HG03139 (cell line): ENCODE measurements around the gene BCO1.
"Not testable (repeated sequence)": the region's sequence is repeated elsewhere in the genome, so short reads cannot be mapped to it uniquely, and the experiment has no call there.

Experiments
- ATAC-seq: cut with Tn5 transposase; IDR thresholded peaks from one replicate; pipeline ENCODE4 v1.9.1; 2021; ENCODE audit not compliant: unreplicated experiment

The BCO1 gene, protein sequence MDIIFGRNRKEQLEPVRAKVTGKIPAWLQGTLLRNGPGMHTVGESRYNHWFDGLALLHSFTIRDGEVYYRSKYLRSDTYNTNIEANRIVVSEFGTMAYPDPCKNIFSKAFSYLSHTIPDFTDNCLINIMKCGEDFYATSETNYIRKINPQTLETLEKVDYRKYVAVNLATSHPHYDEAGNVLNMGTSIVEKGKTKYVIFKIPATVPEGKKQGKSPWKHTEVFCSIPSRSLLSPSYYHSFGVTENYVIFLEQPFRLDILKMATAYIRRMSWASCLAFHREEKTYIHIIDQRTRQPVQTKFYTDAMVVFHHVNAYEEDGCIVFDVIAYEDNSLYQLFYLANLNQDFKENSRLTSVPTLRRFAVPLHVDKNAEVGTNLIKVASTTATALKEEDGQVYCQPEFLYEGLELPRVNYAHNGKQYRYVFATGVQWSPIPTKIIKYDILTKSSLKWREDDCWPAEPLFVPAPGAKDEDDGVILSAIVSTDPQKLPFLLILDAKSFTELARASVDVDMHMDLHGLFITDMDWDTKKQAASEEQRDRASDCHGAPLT

DNA sequence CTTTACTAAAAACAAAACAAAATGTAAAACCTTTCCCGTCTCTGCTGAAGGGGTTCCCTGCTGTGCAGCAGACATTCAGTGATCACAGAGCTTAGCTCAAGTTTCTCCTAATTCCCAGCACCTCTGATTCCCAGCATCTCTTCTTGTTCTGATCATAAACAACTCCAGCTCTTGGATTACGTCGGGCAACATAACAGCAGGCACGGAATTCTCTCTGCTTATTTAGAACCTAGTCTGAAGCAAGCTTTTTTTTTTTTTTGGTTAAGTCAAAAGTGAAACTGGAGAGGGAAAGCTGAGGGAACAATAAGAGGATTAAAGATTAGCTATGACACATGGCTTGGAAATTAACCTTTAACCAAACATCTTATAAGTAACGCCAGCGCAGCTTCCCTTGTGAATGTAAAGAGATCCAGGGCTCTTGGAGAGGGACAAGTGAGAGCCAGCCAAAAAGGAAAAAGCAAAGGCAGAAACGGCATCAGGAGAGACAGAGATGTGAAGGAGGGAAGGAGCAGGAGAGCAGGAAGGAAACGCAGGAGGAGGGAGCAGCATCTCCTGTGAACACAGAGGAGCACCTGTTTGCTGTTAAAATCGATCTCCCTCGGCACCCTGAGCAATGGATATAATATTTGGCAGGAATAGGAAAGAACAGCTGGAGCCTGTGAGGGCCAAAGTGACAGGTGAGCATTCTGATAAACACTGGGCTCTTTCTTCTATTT lies at the start of gene BCO1:
BCO1 (plus strand) TSS at position 394 of the 716 bp plus-strand sequence; CDS start at position 614, 220 bp downstream.
- no peak for ATAC-seq

DNA sequence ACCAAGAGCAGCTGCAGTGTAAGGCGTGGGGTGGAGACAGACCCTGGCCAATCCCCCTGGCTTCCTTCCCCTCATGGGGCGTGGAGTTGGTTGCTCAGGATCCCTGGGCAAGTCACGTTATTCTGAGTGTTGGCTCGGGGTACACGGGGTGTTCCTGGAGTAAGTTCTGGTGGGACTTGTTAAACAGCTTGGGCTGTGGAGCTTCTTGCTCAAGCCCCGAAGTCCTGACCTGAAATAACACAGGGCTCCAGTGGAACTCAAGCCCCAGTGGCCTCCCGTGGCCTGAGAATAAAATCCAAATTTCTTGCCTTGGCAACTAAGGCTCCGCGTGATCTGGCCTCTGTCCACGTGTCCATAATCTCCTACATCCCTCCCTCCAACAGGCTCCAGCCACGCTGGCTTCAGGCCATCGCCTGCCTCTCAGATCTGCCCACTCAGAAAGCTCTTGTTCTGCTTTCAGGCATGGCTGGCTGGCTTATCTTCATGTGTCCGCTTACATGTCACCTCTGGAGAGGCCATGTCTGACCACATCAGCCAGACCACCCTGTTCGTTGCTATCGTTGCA lies 49.3 kb upstream of the BCO1 start:
- ATAC-seq = no peak

DNA sequence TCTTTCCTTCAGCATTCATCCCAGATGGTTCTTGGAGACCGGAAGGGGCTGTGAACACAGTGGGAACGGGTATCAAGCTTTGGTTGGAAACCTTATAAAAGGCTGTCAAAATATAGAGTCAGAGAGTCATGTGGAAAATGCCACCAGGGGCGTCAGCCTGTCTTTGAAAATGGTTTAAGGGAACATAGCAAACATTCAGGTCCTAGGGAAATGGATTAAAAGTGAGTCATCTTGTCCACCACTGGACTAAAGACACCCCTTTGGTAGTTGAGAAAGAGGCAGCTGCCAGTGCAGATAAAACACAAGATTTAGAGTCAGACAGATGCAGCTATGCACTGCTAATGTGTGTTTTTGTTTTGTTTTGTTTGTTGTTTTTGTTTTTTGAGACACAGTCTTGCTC lies 47.8 kb upstream of the BCO1 start:
- no peak for ATAC-seq

DNA sequence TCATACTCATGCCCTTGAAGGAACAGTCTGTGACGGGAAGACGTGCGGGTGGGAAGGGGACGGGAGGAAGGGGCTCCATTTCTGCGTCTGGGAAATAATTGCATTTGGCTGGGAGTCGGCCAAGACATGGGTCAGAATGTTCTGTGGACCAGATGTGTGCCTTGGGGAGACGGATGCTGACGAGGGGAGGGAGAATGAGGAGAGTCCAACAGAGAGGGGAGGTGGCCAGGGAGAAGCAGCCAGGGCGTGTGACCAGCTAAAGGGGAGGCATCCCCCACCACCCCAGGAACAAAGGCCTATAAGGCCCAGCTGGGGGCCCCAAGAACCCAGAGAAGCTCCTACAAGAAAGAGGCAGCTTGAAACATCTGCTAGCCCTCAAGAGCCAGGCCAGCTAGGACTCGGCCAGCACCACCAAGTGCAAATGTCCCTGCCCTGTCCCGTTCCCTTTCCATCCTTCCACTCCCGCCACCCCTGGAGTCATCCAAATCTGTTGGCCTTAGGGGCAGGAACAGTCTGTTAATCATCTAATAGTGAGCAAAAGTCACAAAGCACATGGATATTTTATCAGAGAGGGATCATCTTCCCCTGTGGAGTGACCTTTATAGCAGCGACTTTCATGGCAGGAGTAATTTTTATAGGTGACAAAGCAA lies 42.5 kb upstream of the BCO1 start:
- no peak for ATAC-seq

DNA sequence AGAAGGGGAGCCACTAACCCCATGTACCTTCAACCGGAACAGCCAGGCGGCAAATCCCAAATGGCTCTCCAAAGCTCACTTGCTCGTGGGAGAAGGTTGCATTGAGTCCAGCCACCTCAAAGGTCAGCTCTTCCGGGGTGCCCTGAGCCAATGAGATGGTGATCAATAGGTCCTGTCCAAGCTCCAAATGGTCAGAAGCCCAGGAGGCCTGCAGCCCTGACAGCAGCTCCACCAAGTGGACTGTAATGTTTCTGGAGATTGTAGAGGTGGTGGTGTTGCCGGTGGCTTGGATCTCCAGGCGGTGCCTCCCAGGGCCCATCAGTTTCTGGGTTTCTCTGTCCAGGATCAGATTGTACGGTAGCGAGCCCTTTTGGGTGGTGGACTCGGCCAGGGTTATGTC lies 39.9 kb upstream of the BCO1 start:
- ATAC-seq = no peak

DNA sequence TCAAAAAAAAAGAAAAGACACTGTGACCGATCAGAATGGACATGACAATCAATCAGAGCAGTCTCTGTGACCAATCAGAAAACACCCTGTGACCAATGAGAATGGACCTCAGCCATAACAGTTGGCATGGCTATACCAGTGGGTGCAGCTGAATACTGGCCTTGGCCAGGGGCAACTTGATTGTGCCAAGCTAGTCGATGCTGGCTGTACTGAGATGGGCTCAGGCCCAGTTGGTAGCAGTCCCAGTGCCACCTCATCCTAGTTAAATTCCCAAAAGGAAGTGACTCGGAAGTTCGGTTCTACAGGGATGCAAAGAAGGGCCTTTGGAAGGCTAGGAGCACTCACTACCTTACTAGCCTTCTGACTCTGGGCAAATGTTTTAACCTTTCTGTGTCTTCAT lies 37.2 kb upstream of the BCO1 start:
- ATAC-seq = no peak

DNA sequence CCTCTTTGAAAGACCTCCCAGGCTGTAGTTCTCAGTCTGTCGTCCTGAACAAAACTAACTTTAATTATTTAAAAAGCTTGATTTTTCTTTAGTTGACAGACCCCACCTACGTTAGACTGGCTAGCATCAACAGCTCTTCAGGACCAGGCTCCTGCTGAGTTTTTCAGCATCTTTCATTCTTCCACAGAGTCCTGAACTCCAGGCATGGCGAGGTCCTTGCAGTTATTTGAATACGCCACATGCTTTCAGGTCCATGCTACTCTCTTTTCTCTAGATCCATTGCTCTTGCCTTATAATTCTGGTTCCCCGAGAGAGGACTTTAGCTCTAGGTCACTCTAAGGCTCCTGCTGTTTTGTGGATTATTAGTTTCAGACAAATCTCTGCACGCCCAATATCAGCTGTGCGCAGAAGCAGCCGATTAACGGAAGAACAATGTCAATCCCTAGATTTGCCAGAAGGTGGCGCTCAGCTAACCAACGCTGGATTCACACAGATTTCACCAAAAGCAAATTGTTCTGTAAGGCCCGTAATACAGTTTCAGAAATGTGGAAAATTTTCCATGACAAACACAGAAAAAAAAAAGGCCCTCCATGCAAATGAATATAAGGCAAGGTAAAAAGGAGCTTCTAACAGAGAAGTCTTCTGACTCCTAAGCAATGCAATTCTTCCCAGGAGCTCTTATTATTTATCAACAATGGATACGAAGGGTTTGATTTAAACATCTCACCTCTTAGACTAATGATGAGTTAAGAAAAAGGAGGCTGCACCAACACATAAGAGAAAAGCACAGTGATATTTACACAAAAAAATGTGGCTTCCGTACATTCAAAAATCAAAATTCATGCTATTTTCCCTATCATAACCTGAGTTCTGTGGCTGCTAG lies 33.5 kb upstream of the BCO1 start:
- ATAC-seq = no peak

DNA sequence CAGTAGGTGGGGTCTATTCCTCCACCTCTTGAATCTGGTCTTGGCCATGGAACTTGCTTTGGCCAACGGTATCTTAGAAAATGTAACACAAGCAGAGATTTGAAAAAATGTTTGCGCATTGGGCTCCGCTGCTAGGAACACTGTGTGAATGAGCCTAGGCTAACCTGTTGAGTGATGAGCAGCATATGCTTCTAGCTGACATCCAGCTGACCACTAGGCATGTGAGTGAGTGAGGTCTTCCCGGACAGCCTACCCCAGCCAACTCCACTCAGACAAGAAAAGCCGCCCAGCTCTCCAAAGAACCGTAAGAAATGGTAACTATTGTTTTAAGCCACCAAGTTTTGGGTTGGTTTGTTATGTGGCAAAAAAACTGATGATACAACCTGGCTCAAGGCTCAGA lies 31.4 kb upstream of the BCO1 start:
- ATAC-seq = no peak

DNA sequence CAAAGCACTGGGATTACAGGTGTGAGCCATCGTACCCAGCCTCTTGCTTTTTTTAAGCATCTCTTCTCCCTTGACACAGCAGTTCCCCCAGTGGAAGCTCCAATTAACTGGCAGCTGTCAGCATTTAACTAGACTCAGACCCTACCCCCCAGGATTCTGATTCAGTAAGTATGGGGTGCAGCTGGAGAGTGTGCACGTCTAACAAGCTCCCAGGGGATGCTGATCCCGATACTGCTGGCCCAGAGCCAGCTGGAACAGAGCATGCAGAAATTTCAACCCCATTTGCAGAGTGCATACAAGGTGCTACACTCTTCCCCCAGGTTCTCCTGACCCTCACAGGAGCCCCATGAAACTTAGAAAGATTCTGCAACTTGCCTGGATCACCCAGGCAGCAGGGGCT lies 27.7 kb upstream of the BCO1 start:
- ATAC-seq = no peak

DNA sequence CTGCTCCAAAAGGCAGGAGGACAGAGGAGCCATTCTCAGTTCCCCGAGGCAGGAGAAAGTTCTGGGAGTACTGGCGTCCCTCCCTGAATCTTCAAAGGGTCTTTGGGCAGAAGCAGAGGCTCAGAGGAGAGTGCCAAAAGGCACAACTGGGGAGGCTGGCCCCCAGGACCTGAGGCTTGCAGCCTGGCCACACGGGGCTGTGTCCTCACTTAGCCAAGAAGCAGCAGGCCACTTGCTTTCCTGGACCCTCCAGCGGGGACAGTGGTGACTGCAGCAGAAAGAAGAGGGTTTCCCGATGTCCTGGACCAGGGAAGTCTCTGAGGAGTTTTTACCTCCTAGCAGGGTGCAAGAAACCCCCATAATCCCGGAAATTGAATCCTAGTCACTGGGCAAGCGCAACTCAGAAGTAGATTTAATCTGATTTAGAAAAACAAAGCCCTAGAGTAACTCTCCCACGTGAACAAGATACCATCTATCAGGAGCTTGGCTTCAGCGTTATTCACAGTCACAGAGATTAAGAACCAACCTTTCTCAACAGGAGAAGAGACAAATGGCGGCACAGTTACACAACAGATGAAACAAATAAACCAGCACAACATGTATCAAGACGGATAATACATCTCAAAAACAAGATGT lies 25.5 kb upstream of the BCO1 start:
- no peak for ATAC-seq

DNA sequence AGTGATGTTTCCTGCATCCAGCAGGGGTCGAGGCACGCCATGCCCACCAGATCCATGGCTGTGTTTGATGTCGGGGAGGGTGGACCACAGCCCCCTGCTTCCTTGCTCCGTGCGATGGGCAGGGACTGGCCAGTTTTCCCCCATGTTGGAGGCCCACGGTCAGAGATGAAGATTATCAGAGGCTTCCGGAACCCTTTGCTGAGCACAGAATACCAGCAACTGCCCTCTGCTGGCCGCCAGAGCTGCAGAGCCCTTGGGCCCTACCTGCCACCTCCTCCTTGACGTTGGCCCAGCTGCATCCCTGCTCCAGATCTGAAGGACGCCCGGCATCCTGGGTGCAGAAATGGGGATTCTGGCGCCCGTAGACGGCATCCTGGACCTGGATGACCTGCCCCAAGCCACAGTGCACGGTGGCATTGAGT lies 23.7 kb upstream of the BCO1 start:
- ATAC-seq = no peak

DNA sequence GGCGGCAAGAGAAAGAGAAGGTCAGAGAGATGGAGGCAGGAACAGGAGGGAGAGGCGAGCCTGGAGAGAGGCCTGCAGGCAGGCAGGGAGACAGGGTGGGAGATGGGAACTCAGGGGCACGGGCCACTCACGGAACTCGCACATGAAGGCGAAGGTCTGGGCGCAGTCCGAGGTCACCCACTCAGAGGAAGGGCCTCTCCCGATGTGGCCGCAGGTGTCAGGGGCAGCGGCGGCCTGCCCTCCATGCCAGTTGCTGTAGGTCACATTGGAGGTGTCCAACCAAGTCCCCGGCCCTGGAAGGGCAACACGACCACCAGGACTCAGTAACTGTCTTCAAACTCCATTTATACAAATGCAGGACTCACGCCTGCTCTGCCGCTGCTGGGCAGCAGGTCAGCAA lies 22.4 kb upstream of the BCO1 start:
- ATAC-seq = no peak

DNA sequence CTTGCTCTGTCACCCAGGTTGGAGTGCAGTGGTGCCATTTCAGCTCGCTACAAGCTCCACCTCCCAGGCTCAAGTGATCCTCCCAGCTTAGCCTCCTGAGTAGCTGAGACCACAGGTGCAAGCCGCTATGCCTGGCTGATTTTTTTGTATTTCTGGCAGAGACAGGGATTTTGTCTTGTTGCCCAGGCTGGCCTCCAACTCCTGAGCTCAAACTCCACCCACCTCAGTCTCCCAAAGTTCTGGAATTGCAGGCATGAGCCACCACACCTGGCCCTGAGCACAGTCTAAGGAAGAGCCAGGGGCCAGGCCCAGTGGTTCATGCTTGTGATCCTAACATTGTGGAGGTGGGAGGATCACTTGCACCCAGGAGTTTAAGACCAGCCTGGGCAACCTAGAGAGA lies 21.8 kb upstream of the BCO1 start:
- ATAC-seq = no peak

DNA sequence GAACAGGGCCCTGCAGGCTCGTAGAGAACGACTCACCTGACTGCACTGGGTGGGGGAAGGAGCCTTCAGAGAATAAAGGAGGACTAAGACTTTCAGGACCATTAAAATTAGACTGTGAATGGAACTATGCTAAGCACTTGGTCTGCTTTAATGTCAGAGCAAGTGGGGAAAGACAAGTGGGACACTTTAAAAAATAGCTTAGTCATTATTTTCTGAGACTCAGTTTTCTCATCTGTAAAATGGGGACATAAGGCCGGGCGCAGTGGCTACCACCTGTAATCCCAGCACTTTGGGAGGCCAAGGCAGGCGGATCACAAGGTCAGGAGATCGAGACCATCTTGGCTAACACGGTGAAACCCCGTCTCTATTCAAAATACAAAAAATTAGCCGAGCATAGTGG lies 19.3 kb upstream of the BCO1 start:
- ATAC-seq = no peak

DNA sequence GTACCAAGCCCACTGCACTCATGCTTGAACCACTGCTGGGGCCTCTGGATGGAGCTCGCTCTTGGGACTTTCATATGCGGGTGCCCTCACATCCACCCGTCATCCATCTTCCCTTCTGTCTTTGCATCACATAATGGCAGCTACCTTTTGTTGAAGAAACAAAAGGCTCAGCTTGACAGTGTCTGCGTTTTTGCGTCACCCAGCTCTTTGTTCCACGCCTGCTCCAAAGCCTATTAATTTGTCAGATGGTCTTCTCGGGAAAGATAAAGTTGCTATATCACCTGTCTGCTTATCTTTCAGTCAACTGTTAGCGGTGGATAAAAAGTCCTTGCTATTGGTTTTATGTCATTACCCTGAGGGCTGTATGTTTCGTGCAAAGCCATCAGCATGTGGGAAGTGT lies 18.1 kb upstream of the BCO1 start:
- no peak for ATAC-seq

DNA sequence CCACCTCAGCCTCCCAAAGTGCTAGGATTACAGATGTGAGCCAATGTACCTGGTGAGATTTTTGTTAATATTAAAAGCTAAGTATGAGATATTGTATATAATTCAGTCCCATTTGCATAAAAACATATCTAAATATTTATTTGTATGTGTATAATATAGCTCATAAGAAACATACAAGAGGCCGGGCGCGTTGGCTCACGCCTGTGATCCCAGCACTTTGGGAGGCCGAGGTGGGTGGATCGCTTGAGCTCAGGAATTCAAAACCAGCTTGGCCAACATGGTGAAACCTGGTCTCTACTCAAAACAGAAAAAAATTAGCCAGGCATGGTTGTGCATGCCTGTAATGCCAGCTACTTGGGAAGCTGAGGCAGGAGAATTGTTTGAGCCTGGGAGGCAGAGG lies 16.8 kb upstream of the BCO1 start:
- no peak for ATAC-seq

DNA sequence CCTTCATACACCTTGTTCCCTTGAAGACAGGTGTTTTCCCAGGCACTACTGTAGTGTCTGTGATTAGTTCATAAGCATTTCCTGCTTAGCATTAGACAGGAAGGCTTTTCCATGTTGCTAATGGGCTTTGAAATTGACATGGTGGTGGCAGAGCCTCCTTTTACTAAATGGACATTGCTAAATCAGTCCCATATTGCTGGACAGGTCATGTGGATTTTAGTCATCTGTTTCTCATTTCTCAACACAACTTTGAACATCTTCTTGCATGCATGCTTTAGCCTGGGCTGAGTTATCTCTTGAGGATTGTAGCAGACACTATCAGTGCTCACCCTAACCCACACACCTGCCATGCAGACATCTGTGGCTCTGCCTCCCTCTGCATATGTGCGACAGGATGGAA lies 13.7 kb upstream of the BCO1 start:
- ATAC-seq = no peak

DNA sequence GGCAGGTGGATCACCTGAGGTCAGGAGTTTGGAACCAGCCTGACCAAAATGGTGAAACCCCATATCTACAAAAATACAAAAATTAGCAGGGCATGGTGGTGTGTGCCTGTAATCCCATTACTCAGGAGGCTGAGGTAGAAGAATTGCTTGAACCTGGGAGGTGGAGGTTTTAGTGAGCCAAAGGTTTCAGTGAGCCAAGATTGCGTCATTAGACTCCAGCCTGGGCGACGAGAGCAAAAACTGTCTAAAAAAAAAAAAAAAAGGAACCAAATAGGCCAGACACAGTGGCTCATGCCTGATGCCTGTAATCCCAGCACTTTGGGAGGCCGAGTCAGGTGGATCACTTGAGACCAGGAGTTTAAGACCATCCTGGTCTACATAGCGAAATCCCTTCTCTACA lies 12.8 kb upstream of the BCO1 start:
- ATAC-seq = not testable (repeated sequence)

DNA sequence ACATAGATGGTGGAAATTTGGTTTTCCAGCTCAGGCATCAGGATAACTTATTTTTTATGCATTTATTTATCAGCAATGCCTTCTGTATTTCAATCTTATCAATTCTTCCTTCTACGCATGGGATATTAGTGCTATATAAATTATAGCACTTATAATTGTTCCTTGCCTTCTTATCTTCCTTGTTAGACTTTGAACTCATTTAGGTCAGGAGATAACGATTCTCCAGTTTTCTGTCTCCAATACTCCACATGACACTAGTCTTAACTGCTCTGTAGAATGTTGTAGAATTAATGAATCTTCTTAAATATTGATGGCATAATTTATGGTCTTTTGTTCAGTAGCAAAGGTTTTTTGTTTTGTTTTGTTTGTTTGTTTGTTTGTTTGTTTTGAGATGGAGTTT lies 10.7 kb upstream of the BCO1 start:
- ATAC-seq = no peak

DNA sequence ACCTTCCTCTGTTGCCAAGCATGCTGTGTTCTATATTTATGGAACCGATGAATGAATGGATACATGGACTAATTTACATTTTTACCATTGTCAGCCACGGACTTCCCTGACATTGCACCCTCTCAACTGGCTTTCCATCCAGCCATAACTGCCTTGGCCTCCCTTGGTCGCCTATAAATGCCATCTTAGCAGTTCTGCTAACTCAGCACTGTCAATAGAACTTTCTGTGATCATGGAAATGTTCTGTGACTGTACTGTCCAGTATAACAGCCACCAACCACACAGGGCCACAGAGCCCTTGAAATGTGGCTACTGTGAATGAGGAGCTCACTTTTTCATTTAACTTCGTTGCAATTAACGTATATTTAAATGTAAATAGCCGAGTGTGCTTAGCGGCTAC lies 8.7 kb upstream of the BCO1 start:
- ATAC-seq = no peak
